ENCODE results near the gene WT1.

DNA sequence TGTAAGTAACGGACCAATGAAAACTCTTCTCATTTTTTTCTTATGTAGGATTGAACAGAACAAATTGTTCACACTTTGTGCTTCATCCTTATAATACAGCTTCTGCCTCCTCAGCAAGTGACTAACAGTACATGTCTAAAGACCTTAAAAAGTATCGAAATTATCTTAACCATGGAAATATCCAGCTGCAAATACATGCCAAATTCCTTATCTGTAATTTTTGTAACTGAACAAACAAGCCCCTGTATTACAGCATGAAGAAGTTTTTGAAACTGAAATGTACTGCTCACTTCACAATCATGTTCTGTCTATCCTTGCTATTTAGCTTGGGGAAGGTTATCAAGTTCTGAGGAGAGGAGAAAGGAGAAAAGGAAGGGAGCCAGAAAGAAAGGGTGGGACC lies 20.4 kb downstream of the WT1 start:
- TF ChIP-seq, protein P1, sequence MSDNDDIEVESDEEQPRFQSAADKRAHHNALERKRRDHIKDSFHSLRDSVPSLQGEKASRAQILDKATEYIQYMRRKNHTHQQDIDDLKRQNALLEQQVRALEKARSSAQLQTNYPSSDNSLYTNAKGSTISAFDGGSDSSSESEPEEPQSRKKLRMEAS (IDR thresholded peaks at IDR 0.05), result no peak
- TF ChIP-seq FOXM1 (IDR thresholded peaks at IDR 0.05; ENCODE audit: borderline replicate concordance, low read depth) (no peak), TEAD4 (IDR thresholded peaks at IDR 0.05) (no peak), CEBPB (IDR thresholded peaks at IDR 0.05) (no peak), REST (IDR thresholded peaks at IDR 0.05; ENCODE audit: low read depth) (no peak), TCF12 (IDR thresholded peaks at IDR 0.05; ENCODE audit: low read depth) (no peak), EGR1 (IDR thresholded peaks at IDR 0.05) (no peak), RAD21 (IDR thresholded peaks at IDR 0.05; ENCODE audit: low read depth) (no peak), CREB1 (IDR thresholded peaks at IDR 0.05; ENCODE audit: low read depth) (no peak)
- TF ChIP-seq, protein P2, sequence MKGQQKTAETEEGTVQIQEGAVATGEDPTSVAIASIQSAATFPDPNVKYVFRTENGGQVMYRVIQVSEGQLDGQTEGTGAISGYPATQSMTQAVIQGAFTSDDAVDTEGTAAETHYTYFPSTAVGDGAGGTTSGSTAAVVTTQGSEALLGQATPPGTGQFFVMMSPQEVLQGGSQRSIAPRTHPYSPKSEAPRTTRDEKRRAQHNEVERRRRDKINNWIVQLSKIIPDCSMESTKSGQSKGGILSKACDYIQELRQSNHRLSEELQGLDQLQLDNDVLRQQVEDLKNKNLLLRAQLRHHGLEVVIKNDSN (IDR thresholded peaks at IDR 0.05), result no peak
